ENCODE results near the gene NEK10.

The NEK10 gene

GRCh38 chr3:27186013-27186412 lies 183.2 kb downstream of the NEK10 start:
- H3K27ac ChIP-seq, result no peak overlapping the region
- TF ChIP-seq CTCF (conservative IDR thresholded peaks at IDR 0.05) (no peak), ZFX (IDR thresholded peaks at IDR 0.05) (no peak)

- no peak overlapping the region for H3K27ac ChIP-seq
- no peak for TF ChIP-seq CTCF (conservative IDR thresholded peaks at IDR 0.05)
- TF ChIP-seq ZFX (IDR thresholded peaks at IDR 0.05), result no peak
Observed at GRCh38 chr3:27185231-27185989, 183.8 kb downstream of the NEK10 start.

GRCh38 chr3:27184261-27184660 lies 184.9 kb downstream of the NEK10 start:
- H3K27ac ChIP-seq, result no peak overlapping the region
- no peak for TF ChIP-seq ZFX (IDR thresholded peaks at IDR 0.05)
- no peak for TF ChIP-seq CTCF (conservative IDR thresholded peaks at IDR 0.05)

- H3K27ac ChIP-seq, result no peak overlapping the region
- TF ChIP-seq ZFX (IDR thresholded peaks at IDR 0.05), result no peak
- TF ChIP-seq CTCF (conservative IDR thresholded peaks at IDR 0.05), result no peak
Observed at GRCh38 chr3:27176256-27176655, 192.9 kb downstream of the NEK10 start.

- no peak for TF ChIP-seq ZFX (IDR thresholded peaks at IDR 0.05)
- no peak for TF ChIP-seq CTCF (conservative IDR thresholded peaks at IDR 0.05)
- H3K27ac ChIP-seq, result no peak overlapping the region
Observed at GRCh38 chr3:27174530-27174929, 194.7 kb downstream of the NEK10 start.

- H3K27ac ChIP-seq, result no peak overlapping the region
- TF ChIP-seq ZFX (IDR thresholded peaks at IDR 0.05) (no peak), CTCF (conservative IDR thresholded peaks at IDR 0.05) (no peak)
Observed at GRCh38 chr3:27171113-27171512, 198.1 kb downstream of the NEK10 start.

GRCh38 chr3:27166888-27167287 lies 202.3 kb downstream of the NEK10 start:
- H3K27ac ChIP-seq, result no peak overlapping the region
- no peak for TF ChIP-seq ZFX (IDR thresholded peaks at IDR 0.05)
- TF ChIP-seq CTCF (conservative IDR thresholded peaks at IDR 0.05), result no peak

Measured in C4-2B (cell line).